Gastroesophageal sphincter (tissue), 4 donors: ENCODE data around the gene B3GNT8. TPM values are rescaled to one million over a fixed set of nuclear protein-coding genes. Genes with fewer than 3 reads are reported as not detected.
A peak's percentile ranks its signal among the peaks of the same experiment; 100 is the strongest.

Experiments used
- ATAC-seq: fragments of 150-250 bp; one replicate; pipeline ENCODE4 v1.9.1; 2016; ENCODE audit warnings: mild to moderate bottlenecking, moderate library complexity
- H3K27ac ChIP-seq, 4 donors: fragments of 200-600 bp; sonication (generic) in 3 of 4; 1 replicate in 3 of 4; 2 replicates in 1 of 4; pipeline ENCODE4 v1.5.1; 2016 to 2019
- H3K27me3 ChIP-seq: fragments of 200-600 bp; sonication (generic); one replicate; pipeline ENCODE4 v1.5.1; 2019
- H3K36me3 ChIP-seq, 2 donors: fragments of 200-600 bp; sonication (generic); one replicate each; pipeline ENCODE4 v1.5.1; 2019; ENCODE audit warnings: control low read depth in 1 of 2
- H3K4me1 ChIP-seq, 3 donors: fragments of 200-600 bp; sonication (generic); 1 replicate in 2 of 3; 2 replicates in 1 of 3; pipeline ENCODE4 v1.5.1; 2016 to 2019; ENCODE audit warnings: control low read depth in 2 of 3
- H3K4me3 ChIP-seq, 2 donors: fragments of 200-600 bp; sonication (generic); one replicate each; pipeline ENCODE4 v1.5.1; 2019; ENCODE audit warnings: mild to moderate bottlenecking in 1 of 2, moderate library complexity in 1 of 2
- H3K9me3 ChIP-seq, 3 donors: fragments of 200-600 bp; sonication (generic); one replicate each; pipeline ENCODE4 v1.5.1; 2017 to 2019; ENCODE audit warnings: control low read depth in 2 of 3
- CTCF ChIP-seq, 4 experiments: fragments of 200-600 bp in 2 of 4; fragments of 450-650 bp in 2 of 4; sonication (generic) in 1 of 4; IDR thresholded peaks; one replicate each; pipeline ENCODE4 v1.5.1; 2017 to 2019; ENCODE audit warnings: antibody characterized with exemption in 4 of 4, mild to moderate bottlenecking in 2 of 4, moderate library complexity in 2 of 4
- EP300 ChIP-seq: sonication (generic); formaldehyde crosslinking; IDR thresholded peaks from one replicate; pipeline ENCODE4 v1.6.1; 2017; ENCODE audit warnings: antibody characterized with exemption, mild to moderate bottlenecking
- POLR2A ChIP-seq, 2 donors: fragments of 450-650 bp; IDR thresholded peaks; one replicate each; pipeline ENCODE4 v1.6.1; 2017; ENCODE audit warnings: antibody characterized with exemption in 2 of 2, mild to moderate bottlenecking in 2 of 2, moderate library complexity in 1 of 2
- POLR2AphosphoS5 ChIP-seq: sonication (generic); formaldehyde crosslinking; IDR thresholded peaks from one replicate; pipeline ENCODE4 v1.6.1; 2017; ENCODE audit warnings: antibody characterized with exemption
- WGBS, 2 donors: methylation state at CpG; one replicate each; pipeline ENCODE4 v1.1.5; 2018; ENCODE audit warnings: low coverage in 1 of 2; 5-methylcytosine and 5-hydroxymethylcytosine counted together
- total RNA-seq, 4 donors: library from RNA; depleted of rRNA; stranded (reverse); fragments of >200 nt; gene quantifications; one replicate each; pipeline ENCODE4 v1.1.0, GENCODE V29; 2016

Gene B3GNT8
- total RNA-seq, 4 donors from 2014 or later: 1.9 to 6.1 (median 2.7) TPM

GRCh38 chr19:41399091-41399490 lies 28.1 kb downstream of the B3GNT8 start:
- no peaks in the 10 kb centered on the region for H3K27me3 ChIP-seq
- H3K27ac ChIP-seq: no peak overlapping the region
- TF ChIP-seq CTCF (IDR thresholded peaks at IDR 0.05) (no peak), EP300 (no peak), POLR2A (IDR thresholded peaks at IDR 0.05) (no peak), POLR2AphosphoS5 (no peak)
- WGBS, 2 donors: 70 to 78% methylated on average over 3 of the region's 3 CpGs
- no peak for ATAC-seq
- peak overlapping the region in 1 of 2 donors; percentile 93 for H3K4me3 ChIP-seq
- peaks cover 0 to 30% of the 10 kb centered on the region in 2 donors for H3K36me3 ChIP-seq
- no peaks in the 10 kb centered on the region for H3K9me3 ChIP-seq
- peaks cover 4 to 79% (median 11%) of the 10 kb centered on the region in 3 donors for H3K4me1 ChIP-seq

GRCh38 chr19:41398598-41398997 lies 28.6 kb downstream of the B3GNT8 start:
- H3K4me1 ChIP-seq: peaks cover 4 to 75% (median 11%) of the 10 kb centered on the region in 3 donors
- H3K36me3 ChIP-seq: peaks cover 0 to 28% of the 10 kb centered on the region in 2 donors
- H3K9me3 ChIP-seq: no peaks in the 10 kb centered on the region
- no peak for TF ChIP-seq EP300
- TF ChIP-seq POLR2A (IDR thresholded peaks at IDR 0.05): no peak
- no peak for TF ChIP-seq CTCF (IDR thresholded peaks at IDR 0.05)
- no peak for TF ChIP-seq POLR2AphosphoS5
- H3K27me3 ChIP-seq: no peaks in the 10 kb centered on the region
- peak overlapping the region; percentile 93 to 100 for H3K4me3 ChIP-seq
- 47 to 50% methylated on average over 2 to 3 of the region's 3 CpGs for WGBS, 2 donors
- ATAC-seq: no peak
- peak overlapping the region in 2 of 4 donors; percentile 86 to 94 for H3K27ac ChIP-seq

GRCh38 chr19:41398050-41398418 lies 29.1 kb downstream of the B3GNT8 start:
- WGBS, 2 donors: 0% methylated on average over 5 of the region's 5 CpGs; no CpG with 5 or more reads in 1 of the 2 donors
- no peak for TF ChIP-seq CTCF (IDR thresholded peaks at IDR 0.05)
- TF ChIP-seq POLR2A (IDR thresholded peaks at IDR 0.05): no peak
- no peak for TF ChIP-seq EP300
- TF ChIP-seq POLR2AphosphoS5: no peak
- H3K27me3 ChIP-seq: no peaks in the 10 kb centered on the region
- H3K4me3 ChIP-seq: peak overlapping the region; percentile 93 to 100
- peak overlapping the region; percentile 86 to 97 (median 92) for H3K27ac ChIP-seq
- H3K36me3 ChIP-seq: peaks cover 0 to 22% of the 10 kb centered on the region in 2 donors
- H3K4me1 ChIP-seq: peaks cover 4 to 69% (median 11%) of the 10 kb centered on the region in 3 donors
- no peak for ATAC-seq
- no peaks in the 10 kb centered on the region for H3K9me3 ChIP-seq

- Histone ChIP-seq H3K4me1 (peaks cover 4 to 62% (median 11%) of the 10 kb centered on the region in 3 donors), H3K9me3 (no peaks in the 10 kb centered on the region), H3K27me3 (no peaks in the 10 kb centered on the region), H3K27ac (peak within 1 kb of the TSS; percentile 86 to 97 (median 92)), H3K4me3 (peak within 1 kb of the TSS; percentile 93 to 100), H3K36me3 (peaks cover 0 to 15% of the 10 kb centered on the region in 2 donors)
- 0 to 9% methylated on average over 6 to 10 of the region's 50 CpGs for WGBS, 2 donors
- TF ChIP-seq POLR2A (IDR thresholded peaks at IDR 0.05) (peak; percentile 36 to 62), POLR2AphosphoS5 (peak; percentile 73), CTCF (IDR thresholded peaks at IDR 0.05) (peak in 2 of 4 experiments; percentile 13 to 21), EP300 (no peak)
- peak; percentile 100 for ATAC-seq
These were observed 29.8 kb downstream of the B3GNT8 start, which contains the start of the genes BCKDHA and EXOSC5 for GRCh38 chr19:41397086-41398049. Gene BCKDHA (plus strand): TSS chr19:41397818. CDS start chr19:41397828, 10 bp downstream. Gene EXOSC5 (minus strand): TSS chr19:41397359. CDS start chr19:41397328, 31 bp downstream.
